ENCODE results near the gene LAG3.

GRCh38 chr12:6763380-6763779, 8.9 kb upstream of the LAG3 start:
- no peak for TF ChIP-seq CTCF (conservative IDR thresholded peaks at IDR 0.05; ENCODE audit: low read depth, low read length)
- TF ChIP-seq EZH2 (IDR thresholded peaks at IDR 0.05; ENCODE audit: borderline replicate concordance, low read depth, low read length, poor library complexity, severe bottlenecking) = no peak

Data from A673 (cell line).